ENCODE data around the gene KIRREL1. TPM values are rescaled to one million over a fixed set of nuclear protein-coding genes. Genes with fewer than 3 reads are reported as not detected.
A peak's percentile ranks its signal among the peaks of the same experiment; 100 is the strongest.

The KIRREL1 gene
- total RNA-seq, 1 donor, result 174 TPM

GRCh38 chr1:158017800-158018595 is 24.6 kb downstream of the KIRREL1 start:
- Histone ChIP-seq H4K20me1 (ENCODE audit: insufficient read depth, low read length) (no peaks in the 10 kb centered on the region), H3K79me2 (ENCODE audit: insufficient read depth, low read length) (peaks cover 80% of the 10 kb centered on the region), H3K27ac (ENCODE audit: low read depth, low read length) (peak overlapping the region; percentile 93), H2AFZ (ENCODE audit: low read length) (no peak overlapping the region), H3K4me2 (ENCODE audit: insufficient read depth, low read length) (peak overlapping the region; percentile 30), H3K4me3 (ENCODE audit: insufficient read depth, low read length) (no peak overlapping the region), H3K4me1 (ENCODE audit: insufficient read depth, low read length) (peaks cover 91% of the 10 kb centered on the region), H3K27me3 (ENCODE audit: insufficient read depth, low read length) (no peaks in the 10 kb centered on the region), H3K9me3 (ENCODE audit: low read depth, low read length) (no peaks in the 10 kb centered on the region), H3K36me3 (ENCODE audit: insufficient read depth, low read length) (peaks cover 7% of the 10 kb centered on the region)
- peak; percentile 38 for DNase-seq (ENCODE audit: insufficient read length, low spot score, missing footprints)
- TF ChIP-seq, protein P1, sequence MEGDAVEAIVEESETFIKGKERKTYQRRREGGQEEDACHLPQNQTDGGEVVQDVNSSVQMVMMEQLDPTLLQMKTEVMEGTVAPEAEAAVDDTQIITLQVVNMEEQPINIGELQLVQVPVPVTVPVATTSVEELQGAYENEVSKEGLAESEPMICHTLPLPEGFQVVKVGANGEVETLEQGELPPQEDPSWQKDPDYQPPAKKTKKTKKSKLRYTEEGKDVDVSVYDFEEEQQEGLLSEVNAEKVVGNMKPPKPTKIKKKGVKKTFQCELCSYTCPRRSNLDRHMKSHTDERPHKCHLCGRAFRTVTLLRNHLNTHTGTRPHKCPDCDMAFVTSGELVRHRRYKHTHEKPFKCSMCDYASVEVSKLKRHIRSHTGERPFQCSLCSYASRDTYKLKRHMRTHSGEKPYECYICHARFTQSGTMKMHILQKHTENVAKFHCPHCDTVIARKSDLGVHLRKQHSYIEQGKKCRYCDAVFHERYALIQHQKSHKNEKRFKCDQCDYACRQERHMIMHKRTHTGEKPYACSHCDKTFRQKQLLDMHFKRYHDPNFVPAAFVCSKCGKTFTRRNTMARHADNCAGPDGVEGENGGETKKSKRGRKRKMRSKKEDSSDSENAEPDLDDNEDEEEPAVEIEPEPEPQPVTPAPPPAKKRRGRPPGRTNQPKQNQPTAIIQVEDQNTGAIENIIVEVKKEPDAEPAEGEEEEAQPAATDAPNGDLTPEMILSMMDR (IDR thresholded peaks at IDR 0.05; ENCODE audit: extremely low read depth, low read depth, low read length), result no peak

DNA sequence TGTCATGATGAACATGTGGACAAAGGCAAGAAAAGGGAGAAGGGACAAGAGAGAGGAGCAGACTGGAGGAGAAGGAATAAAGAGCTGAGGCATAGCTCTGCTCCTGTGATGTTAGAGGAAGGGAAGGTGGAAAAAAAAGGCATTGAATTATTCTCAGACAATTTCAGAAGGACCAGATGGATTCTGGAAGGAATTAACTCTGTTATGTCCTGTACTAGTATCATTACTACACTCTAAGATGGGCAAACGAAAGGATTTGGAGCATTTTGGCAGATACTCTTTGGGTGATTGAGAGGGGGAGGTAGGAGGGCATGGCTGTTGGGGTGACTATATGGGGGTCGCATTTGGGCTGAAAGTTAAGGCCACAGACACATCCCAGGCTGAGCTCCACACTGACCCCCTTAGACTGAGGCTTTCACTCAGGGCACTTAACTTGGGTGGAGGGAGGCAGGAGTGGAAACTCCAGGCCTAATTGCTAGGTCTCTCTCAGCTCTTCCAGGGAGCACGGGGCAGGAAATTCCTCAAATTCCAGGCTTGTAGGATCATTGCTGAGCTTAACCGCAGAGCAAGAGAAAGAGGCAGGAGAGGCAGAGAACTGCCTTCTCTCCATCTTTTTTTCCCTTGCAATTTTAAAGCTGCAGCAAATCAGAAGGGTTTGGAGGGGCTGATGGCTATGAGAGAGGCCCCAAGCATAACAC is 25.9 kb downstream of the KIRREL1 start:
- no peaks in the 10 kb centered on the region for H3K27me3 ChIP-seq (ENCODE audit: insufficient read depth, low read length)
- H3K27ac ChIP-seq (ENCODE audit: low read depth, low read length), result peak overlapping the region; percentile 93
- peak overlapping the region; percentile 49 for H3K4me3 ChIP-seq (ENCODE audit: insufficient read depth, low read length)
- DNase-seq (ENCODE audit: insufficient read length, low spot score, missing footprints), result peak; percentile 66
- peaks cover 4% of the 10 kb centered on the region for H3K36me3 ChIP-seq (ENCODE audit: insufficient read depth, low read length)
- H3K9me3 ChIP-seq (ENCODE audit: low read depth, low read length), result no peaks in the 10 kb centered on the region
- peaks cover 80% of the 10 kb centered on the region for H3K79me2 ChIP-seq (ENCODE audit: insufficient read depth, low read length)
- peak overlapping the region; percentile 23 for H2AFZ ChIP-seq (ENCODE audit: low read length)
- peak overlapping the region; percentile 70 for H3K4me2 ChIP-seq (ENCODE audit: insufficient read depth, low read length)
- TF ChIP-seq, protein P1 (IDR thresholded peaks at IDR 0.05; ENCODE audit: extremely low read depth, low read depth, low read length), result no peak
- peaks cover 83% of the 10 kb centered on the region for H3K4me1 ChIP-seq (ENCODE audit: insufficient read depth, low read length)
- no peaks in the 10 kb centered on the region for H4K20me1 ChIP-seq (ENCODE audit: insufficient read depth, low read length)

DNA sequence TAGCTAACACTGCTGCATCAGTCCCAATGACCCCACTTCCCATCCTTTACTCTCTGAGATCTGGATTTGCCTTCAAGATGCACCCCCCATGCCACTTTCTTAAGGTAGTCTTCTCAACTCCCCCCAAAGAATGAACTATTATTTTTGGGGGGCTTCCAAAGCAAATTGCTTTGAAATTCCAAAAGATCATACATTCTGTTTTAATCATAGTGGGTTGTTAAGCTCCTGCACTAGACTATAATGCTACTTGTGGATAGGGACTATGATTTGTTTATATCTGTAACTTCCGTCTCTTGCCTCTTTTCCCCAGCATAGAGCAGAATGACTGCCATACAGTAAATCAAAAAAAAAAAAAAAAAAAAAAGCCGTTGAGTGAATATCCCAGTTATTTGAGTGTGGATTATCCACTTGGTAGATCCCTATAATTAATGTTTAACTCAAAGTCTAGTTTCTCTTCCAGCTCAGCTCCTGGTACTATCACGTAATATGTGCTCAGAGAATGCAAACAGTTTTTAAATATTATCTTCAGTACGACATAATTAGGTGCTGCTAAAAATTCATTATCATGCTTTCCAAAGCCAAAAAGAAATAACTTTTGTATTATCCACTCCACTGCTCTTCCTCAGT is 26.9 kb downstream of the KIRREL1 start:
- peak overlapping the region; percentile 93 for H3K27ac ChIP-seq (ENCODE audit: low read depth, low read length)
- H3K9me3 ChIP-seq (ENCODE audit: low read depth, low read length), result no peaks in the 10 kb centered on the region
- H4K20me1 ChIP-seq (ENCODE audit: insufficient read depth, low read length), result no peaks in the 10 kb centered on the region
- H3K79me2 ChIP-seq (ENCODE audit: insufficient read depth, low read length), result peaks cover 80% of the 10 kb centered on the region
- H3K4me3 ChIP-seq (ENCODE audit: insufficient read depth, low read length), result peak overlapping the region; percentile 49
- H3K4me2 ChIP-seq (ENCODE audit: insufficient read depth, low read length), result peak overlapping the region; percentile 70
- H3K27me3 ChIP-seq (ENCODE audit: insufficient read depth, low read length), result no peaks in the 10 kb centered on the region
- peaks cover 3% of the 10 kb centered on the region for H3K36me3 ChIP-seq (ENCODE audit: insufficient read depth, low read length)
- H2AFZ ChIP-seq (ENCODE audit: low read length), result no peak overlapping the region
- H3K4me1 ChIP-seq (ENCODE audit: insufficient read depth, low read length), result peaks cover 85% of the 10 kb centered on the region
- DNase-seq (ENCODE audit: insufficient read length, low spot score, missing footprints), result no peak
- TF ChIP-seq, protein P1 (IDR thresholded peaks at IDR 0.05; ENCODE audit: extremely low read depth, low read depth, low read length), result no peak
